ENCODE results near the gene KCNH6.

KCNH6 gene

DNA sequence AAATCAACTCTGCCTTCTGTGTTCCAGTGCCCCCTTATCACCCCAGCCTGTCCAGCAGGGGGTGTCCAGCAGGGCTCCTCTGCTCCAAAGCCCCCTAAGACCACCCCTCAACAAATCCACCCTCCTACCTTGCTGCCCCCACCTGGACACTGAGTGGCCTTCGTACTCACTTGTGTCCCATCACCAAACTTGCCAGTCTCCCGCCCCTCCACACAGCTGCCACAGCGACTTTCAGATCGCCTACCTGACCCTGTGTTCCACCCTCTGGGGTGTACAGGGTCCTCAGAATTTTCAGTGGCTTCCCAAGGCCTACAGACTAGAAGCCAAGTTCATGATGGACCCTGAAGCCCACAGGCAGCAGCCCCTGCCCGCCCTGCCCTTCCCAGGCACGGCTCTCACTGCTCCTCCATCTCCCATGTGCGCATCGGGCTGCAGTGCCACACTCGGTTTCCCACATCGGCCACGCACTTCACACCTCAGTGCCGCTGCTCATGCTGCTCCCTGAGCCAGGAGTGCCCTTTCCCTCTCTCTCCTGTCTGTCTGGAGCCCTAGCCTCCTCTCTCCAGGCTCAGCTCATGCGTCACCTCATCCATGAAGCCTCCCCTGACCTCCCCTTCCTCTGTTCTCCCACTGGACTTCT, 11.8 kb downstream of the KCNH6 start:
- TF ChIP-seq CSDC2 (CRISPR knock-in tag; IDR thresholded peaks at IDR 0.05) = no peak

DNA sequence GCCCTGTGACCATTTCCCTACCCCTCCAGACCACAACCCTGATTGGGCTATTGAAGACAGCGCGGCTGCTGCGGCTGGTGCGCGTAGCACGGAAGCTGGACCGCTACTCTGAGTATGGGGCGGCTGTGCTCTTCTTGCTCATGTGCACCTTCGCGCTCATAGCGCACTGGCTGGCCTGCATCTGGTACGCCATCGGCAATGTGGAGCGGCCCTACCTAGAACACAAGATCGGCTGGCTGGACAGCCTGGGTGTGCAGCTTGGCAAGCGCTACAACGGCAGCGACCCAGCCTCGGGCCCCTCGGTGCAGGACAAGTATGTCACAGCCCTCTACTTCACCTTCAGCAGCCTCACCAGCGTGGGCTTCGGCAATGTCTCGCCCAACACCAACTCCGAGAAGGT, 12.5 kb downstream of the KCNH6 start:
- ATAC-seq = no peak
- TF ChIP-seq ZNF8 (CRISPR knock-in tag; IDR thresholded peaks at IDR 0.05) = no peak
- TF ChIP-seq PPARA (CRISPR knock-in tag; IDR thresholded peaks at IDR 0.05; ENCODE audit: borderline replicate concordance) = no peak
- TF ChIP-seq TOX (CRISPR knock-in tag; IDR thresholded peaks at IDR 0.05; ENCODE audit: borderline replicate concordance) = no peak
- TF ChIP-seq TCF4 (CRISPR knock-in tag; IDR thresholded peaks at IDR 0.05; ENCODE audit: borderline replicate concordance) = no peak
- TF ChIP-seq GLIS3 (CRISPR knock-in tag; IDR thresholded peaks at IDR 0.05) = no peak
- no peak for TF ChIP-seq CSDC2 (CRISPR knock-in tag; IDR thresholded peaks at IDR 0.05)
- TF ChIP-seq SNAI2 (CRISPR knock-in tag; IDR thresholded peaks at IDR 0.05) = no peak
- no peak for TF ChIP-seq BACH2 (CRISPR knock-in tag; IDR thresholded peaks at IDR 0.05; ENCODE audit: borderline replicate concordance)
- TF ChIP-seq, protein P1, sequence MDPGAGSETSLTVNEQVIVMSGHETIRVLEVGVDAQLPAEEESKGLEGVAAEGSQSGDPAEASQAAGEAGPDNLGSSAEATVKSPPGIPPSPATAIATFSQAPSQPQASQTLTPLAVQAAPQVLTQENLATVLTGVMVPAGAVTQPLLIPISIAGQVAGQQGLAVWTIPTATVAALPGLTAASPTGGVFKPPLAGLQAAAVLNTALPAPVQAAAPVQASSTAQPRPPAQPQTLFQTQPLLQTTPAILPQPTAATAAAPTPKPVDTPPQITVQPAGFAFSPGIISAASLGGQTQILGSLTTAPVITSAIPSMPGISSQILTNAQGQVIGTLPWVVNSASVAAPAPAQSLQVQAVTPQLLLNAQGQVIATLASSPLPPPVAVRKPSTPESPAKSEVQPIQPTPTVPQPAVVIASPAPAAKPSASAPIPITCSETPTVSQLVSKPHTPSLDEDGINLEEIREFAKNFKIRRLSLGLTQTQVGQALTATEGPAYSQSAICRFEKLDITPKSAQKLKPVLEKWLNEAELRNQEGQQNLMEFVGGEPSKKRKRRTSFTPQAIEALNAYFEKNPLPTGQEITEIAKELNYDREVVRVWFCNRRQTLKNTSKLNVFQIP (CRISPR knock-in tag; IDR thresholded peaks at IDR 0.05; ENCODE audit: borderline replicate concordance, low read depth) = no peak
- no peak for TF ChIP-seq ARNTL (CRISPR knock-in tag; IDR thresholded peaks at IDR 0.05; ENCODE audit: borderline replicate concordance, low read depth)
- TF ChIP-seq ZNF565 (CRISPR knock-in tag; conservative IDR thresholded peaks at IDR 0.05; ENCODE audit: low read depth) = no peak
- no peak for TF ChIP-seq ISL1 (CRISPR knock-in tag; IDR thresholded peaks at IDR 0.05)
- no peak for TF ChIP-seq OSR1 (CRISPR knock-in tag; IDR thresholded peaks at IDR 0.05)
- TF ChIP-seq, protein P2, sequence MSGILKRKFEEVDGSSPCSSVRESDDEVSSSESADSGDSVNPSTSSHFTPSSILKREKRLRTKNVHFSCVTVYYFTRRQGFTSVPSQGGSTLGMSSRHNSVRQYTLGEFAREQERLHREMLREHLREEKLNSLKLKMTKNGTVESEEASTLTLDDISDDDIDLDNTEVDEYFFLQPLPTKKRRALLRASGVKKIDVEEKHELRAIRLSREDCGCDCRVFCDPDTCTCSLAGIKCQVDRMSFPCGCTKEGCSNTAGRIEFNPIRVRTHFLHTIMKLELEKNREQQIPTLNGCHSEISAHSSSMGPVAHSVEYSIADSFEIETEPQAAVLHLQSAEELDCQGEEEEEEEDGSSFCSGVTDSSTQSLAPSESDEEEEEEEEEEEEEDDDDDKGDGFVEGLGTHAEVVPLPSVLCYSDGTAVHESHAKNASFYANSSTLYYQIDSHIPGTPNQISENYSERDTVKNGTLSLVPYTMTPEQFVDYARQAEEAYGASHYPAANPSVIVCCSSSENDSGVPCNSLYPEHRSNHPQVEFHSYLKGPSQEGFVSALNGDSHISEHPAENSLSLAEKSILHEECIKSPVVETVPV (CRISPR knock-in tag; IDR thresholded peaks at IDR 0.05) = no peak
- TF ChIP-seq ZFP3 (CRISPR knock-in tag; IDR thresholded peaks at IDR 0.05) = no peak
- TF ChIP-seq, protein P3, sequence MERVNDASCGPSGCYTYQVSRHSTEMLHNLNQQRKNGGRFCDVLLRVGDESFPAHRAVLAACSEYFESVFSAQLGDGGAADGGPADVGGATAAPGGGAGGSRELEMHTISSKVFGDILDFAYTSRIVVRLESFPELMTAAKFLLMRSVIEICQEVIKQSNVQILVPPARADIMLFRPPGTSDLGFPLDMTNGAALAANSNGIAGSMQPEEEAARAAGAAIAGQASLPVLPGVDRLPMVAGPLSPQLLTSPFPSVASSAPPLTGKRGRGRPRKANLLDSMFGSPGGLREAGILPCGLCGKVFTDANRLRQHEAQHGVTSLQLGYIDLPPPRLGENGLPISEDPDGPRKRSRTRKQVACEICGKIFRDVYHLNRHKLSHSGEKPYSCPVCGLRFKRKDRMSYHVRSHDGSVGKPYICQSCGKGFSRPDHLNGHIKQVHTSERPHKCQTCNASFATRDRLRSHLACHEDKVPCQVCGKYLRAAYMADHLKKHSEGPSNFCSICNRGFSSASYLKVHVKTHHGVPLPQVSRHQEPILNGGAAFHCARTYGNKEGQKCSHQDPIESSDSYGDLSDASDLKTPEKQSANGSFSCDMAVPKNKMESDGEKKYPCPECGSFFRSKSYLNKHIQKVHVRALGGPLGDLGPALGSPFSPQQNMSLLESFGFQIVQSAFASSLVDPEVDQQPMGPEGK (CRISPR knock-in tag; IDR thresholded peaks at IDR 0.05; ENCODE audit: borderline replicate concordance) = no peak

More for the DNA sequence above, 11.8 kb downstream of the KCNH6 start:
- ATAC-seq = no peak

DNA sequence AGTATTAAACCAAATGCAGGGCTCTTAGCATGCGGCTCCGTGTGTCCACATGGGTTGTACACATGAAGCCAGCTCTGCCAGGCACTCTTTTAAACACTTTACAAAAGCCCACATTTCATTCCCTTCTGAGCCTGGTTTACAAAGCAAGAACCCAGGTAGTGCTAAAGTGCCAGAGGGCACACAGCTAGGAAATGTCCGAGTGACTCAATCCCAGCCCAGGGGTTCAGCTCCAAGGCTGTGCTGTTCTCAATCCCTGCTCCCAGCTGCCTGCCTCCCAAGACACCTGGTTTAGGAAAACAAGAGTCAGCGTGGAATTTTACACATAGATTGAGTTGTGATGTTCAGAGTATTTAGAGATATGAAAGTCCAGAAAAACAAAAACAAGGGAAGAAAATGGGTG, 13.8 kb downstream of the KCNH6 start:
- no peak for ATAC-seq
- no peak for TF ChIP-seq RARB (CRISPR knock-in tag; IDR thresholded peaks at IDR 0.05)
- TF ChIP-seq ZNF565 (CRISPR knock-in tag; conservative IDR thresholded peaks at IDR 0.05; ENCODE audit: low read depth) = no peak
- no peak for TF ChIP-seq GLIS3 (CRISPR knock-in tag; IDR thresholded peaks at IDR 0.05)
- no peak for TF ChIP-seq SNAI2 (CRISPR knock-in tag; IDR thresholded peaks at IDR 0.05)
- TF ChIP-seq TCF4 (CRISPR knock-in tag; IDR thresholded peaks at IDR 0.05; ENCODE audit: borderline replicate concordance) = no peak
- TF ChIP-seq ZFP3 (CRISPR knock-in tag; IDR thresholded peaks at IDR 0.05) = no peak
- TF ChIP-seq, protein P1 (CRISPR knock-in tag; IDR thresholded peaks at IDR 0.05; ENCODE audit: borderline replicate concordance, low read depth) = no peak
- TF ChIP-seq ESRRG (CRISPR knock-in tag; IDR thresholded peaks at IDR 0.05) = no peak
- TF ChIP-seq, protein P4, sequence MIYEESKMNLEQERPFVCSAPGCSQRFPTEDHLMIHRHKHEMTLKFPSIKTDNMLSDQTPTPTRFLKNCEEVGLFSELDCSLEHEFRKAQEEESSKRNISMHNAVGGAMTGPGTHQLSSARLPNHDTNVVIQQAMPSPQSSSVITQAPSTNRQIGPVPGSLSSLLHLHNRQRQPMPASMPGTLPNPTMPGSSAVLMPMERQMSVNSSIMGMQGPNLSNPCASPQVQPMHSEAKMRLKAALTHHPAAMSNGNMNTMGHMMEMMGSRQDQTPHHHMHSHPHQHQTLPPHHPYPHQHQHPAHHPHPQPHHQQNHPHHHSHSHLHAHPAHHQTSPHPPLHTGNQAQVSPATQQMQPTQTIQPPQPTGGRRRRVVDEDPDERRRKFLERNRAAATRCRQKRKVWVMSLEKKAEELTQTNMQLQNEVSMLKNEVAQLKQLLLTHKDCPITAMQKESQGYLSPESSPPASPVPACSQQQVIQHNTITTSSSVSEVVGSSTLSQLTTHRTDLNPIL (CRISPR knock-in tag; IDR thresholded peaks at IDR 0.05; ENCODE audit: low read depth) = no peak
- TF ChIP-seq, protein P3 (CRISPR knock-in tag; IDR thresholded peaks at IDR 0.05; ENCODE audit: borderline replicate concordance) = no peak
- TF ChIP-seq ZNF70 (CRISPR knock-in tag; IDR thresholded peaks at IDR 0.05) = no peak
- TF ChIP-seq OSR1 (CRISPR knock-in tag; IDR thresholded peaks at IDR 0.05) = no peak
- TF ChIP-seq ZNF8 (CRISPR knock-in tag; IDR thresholded peaks at IDR 0.05) = no peak
- no peak for TF ChIP-seq TOX (CRISPR knock-in tag; IDR thresholded peaks at IDR 0.05; ENCODE audit: borderline replicate concordance)
- TF ChIP-seq, protein P2 (CRISPR knock-in tag; IDR thresholded peaks at IDR 0.05) = no peak
- no peak for TF ChIP-seq BACH2 (CRISPR knock-in tag; IDR thresholded peaks at IDR 0.05; ENCODE audit: borderline replicate concordance)
- no peak for TF ChIP-seq ZC3H10 (CRISPR knock-in tag; IDR thresholded peaks at IDR 0.05)
- no peak for TF ChIP-seq ARNTL (CRISPR knock-in tag; IDR thresholded peaks at IDR 0.05; ENCODE audit: borderline replicate concordance, low read depth)
- TF ChIP-seq PPARA (CRISPR knock-in tag; IDR thresholded peaks at IDR 0.05; ENCODE audit: borderline replicate concordance) = no peak

All from SK-N-SH treated with all-trans-retinoic acid at 6 μM for 48 hours (cell line).